ENCODE measurements around the gene CFAP99. TPM values are rescaled to one million over a fixed set of nuclear protein-coding genes. Genes with fewer than 3 reads are reported as not detected.
"Not testable (repeated sequence)": the region's sequence is repeated elsewhere in the genome, so short reads cannot be mapped to it uniquely, and the experiment has no call there.

Gene CFAP99
- total RNA-seq, 2 donors from 2014 or later: not detected

GRCh38 chr4:2375427-2375826, 43.3 kb upstream of the CFAP99 start:
- Histone ChIP-seq H3K27me3 (no peaks in the 10 kb centered on the region), H3K4me1 (no peaks in the 10 kb centered on the region), H3K9me3 (no peaks in the 10 kb centered on the region), H3K36me3 (no peaks in the 10 kb centered on the region), H3K4me3 (no peak overlapping the region), H3K27ac (no peak overlapping the region)
- no peak for DNase-seq (ENCODE audit: low spot score)
- TF ChIP-seq CTCF (IDR thresholded peaks at IDR 0.05): no peak

- Histone ChIP-seq H3K9me3 (no peaks in the 10 kb centered on the region), H3K27me3 (no peaks in the 10 kb centered on the region), H3K4me1 (no peaks in the 10 kb centered on the region), H3K4me3 (no peak overlapping the region), H3K27ac (no peak overlapping the region), H3K36me3 (no peaks in the 10 kb centered on the region)
- TF ChIP-seq CTCF (IDR thresholded peaks at IDR 0.05): no peak
- no peak for DNase-seq (ENCODE audit: low spot score)
Observed at GRCh38 chr4:2377241-2377640, 41.5 kb upstream of the CFAP99 start.

- Histone ChIP-seq H3K4me3 (no peak overlapping the region), H3K27me3 (no peaks in the 10 kb centered on the region), H3K4me1 (no peaks in the 10 kb centered on the region), H3K27ac (no peak overlapping the region), H3K9me3 (no peaks in the 10 kb centered on the region), H3K36me3 (no peaks in the 10 kb centered on the region)
- no peak for DNase-seq (ENCODE audit: low spot score)
- no peak for TF ChIP-seq CTCF (IDR thresholded peaks at IDR 0.05)
Observed at GRCh38 chr4:2378401-2378800, 40.4 kb upstream of the CFAP99 start.

GRCh38 chr4:2378898-2379297, 39.9 kb upstream of the CFAP99 start:
- Histone ChIP-seq H3K27ac (no peak overlapping the region), H3K4me1 (no peaks in the 10 kb centered on the region), H3K27me3 (no peaks in the 10 kb centered on the region), H3K36me3 (no peaks in the 10 kb centered on the region), H3K4me3 (no peak overlapping the region), H3K9me3 (no peaks in the 10 kb centered on the region)
- DNase-seq (ENCODE audit: low spot score): no peak
- no peak for TF ChIP-seq CTCF (IDR thresholded peaks at IDR 0.05)

- not testable (repeated sequence) for H3K36me3 ChIP-seq; H3K27me3 ChIP-seq; H3K4me3 ChIP-seq; H3K27ac ChIP-seq; H3K9me3 ChIP-seq; DNase-seq (ENCODE audit: low spot score); H3K4me1 ChIP-seq
Observed at GRCh38 chr4:2380589-2380988, 38.2 kb upstream of the CFAP99 start.

GRCh38 chr4:2382769-2383202, 36.0 kb upstream of the CFAP99 start:
- not testable (repeated sequence) for H3K36me3 ChIP-seq; H3K4me1 ChIP-seq; H3K27ac ChIP-seq; H3K9me3 ChIP-seq; H3K4me3 ChIP-seq; DNase-seq (ENCODE audit: low spot score); H3K27me3 ChIP-seq

GRCh38 chr4:2383220-2383631, 35.5 kb upstream of the CFAP99 start:
- not testable (repeated sequence) for H3K36me3 ChIP-seq; H3K4me1 ChIP-seq; H3K27me3 ChIP-seq; H3K4me3 ChIP-seq; H3K27ac ChIP-seq; DNase-seq (ENCODE audit: low spot score); H3K9me3 ChIP-seq
